ENCODE data around the gene HMGXB3. TPM values are rescaled to one million over a fixed set of nuclear protein-coding genes. Genes with fewer than 3 reads are reported as not detected.

The HMGXB3 gene
- total and polyA plus RNA-seq, 2 of the 13 experiments (the other 11 are each of a cell fraction or from before 2014, with no cell fraction given): 18.8 to 23.8 TPM

GRCh38 chr5:150073086-150073625 is 72.6 kb downstream of the HMGXB3 start:
- ChIA-PET CTCF (ENCODE audit: low intra/inter-chr PET ratio, low total read pairs) (no interaction called here), POLR2A (interaction anchor here (1.1 kb wide), 1 partner anchor 73 kb away, joined by 3 read pairs; the partner anchor contains the start of genes HMGXB3 and TIGD6)

GRCh38 chr5:150073677-150074076 is 73.1 kb downstream of the HMGXB3 start:
- H3K36me3 ChIP-seq (replicated peaks in 1 of 2; ENCODE audit: control insufficient read depth in 1 of 2, insufficient read depth in 2 of 2, low read length in 2 of 2): no peaks in the 10 kb centered on the region
- ChIA-PET CTCF (ENCODE audit: low intra/inter-chr PET ratio, low total read pairs) (no interaction called here), POLR2A (no interaction called here)
- DNase-seq (ENCODE audit: low spot score) (no peak), FAIRE-seq (no peak), ATAC-seq (no peak)
- WGBS (ENCODE audit: low lambda C conversion rate): 28% methylated on average over 3 of the region's 3 CpGs
- H4K20me1 ChIP-seq (ENCODE audit: insufficient read depth, low read length): no peaks in the 10 kb centered on the region
- H3K4me3 ChIP-seq (replicated peaks in 1 of 3; ENCODE audit: insufficient read depth in 1 of 3, low read depth in 2 of 3, low read length in 3 of 3): no peak overlapping the region
- intact Hi-C loops (cut with micrococcal nuclease; ENCODE audit: unreplicated experiment): no loop called here
- BruUV-seq (replicated peaks): no TSS peak
- H3K9me3 ChIP-seq (ENCODE audit: low read length): no peaks in the 10 kb centered on the region
- no peak overlapping the region for H3K9ac ChIP-seq (ENCODE audit: insufficient read depth, low read depth, low read length)
- H3K27ac ChIP-seq (ENCODE audit: extremely low read length, insufficient read depth, low read length): no peak overlapping the region
- no peaks in the 10 kb centered on the region for H3K79me2 ChIP-seq (ENCODE audit: insufficient read depth, low read length)
- no peak overlapping the region for H3K4me2 ChIP-seq (ENCODE audit: low read depth, low read length)
- peaks cover 7 to 29% of the 10 kb centered on the region in 2 experiments; a peak in 3 of 5 replicates for H3K27me3 ChIP-seq (ENCODE audit: control insufficient read depth in 1 of 2, insufficient read depth in 2 of 2, low read length in 2 of 2)
- H2AFZ ChIP-seq (ENCODE audit: low read length): no peak overlapping the region
- in situ Hi-C loops (cut with HindIII; ENCODE audit: extremely low pct_ligation_motif_present, low pct_unique_long_range_greater_than_20kb): no loop called here
- peaks cover 18% of the 10 kb centered on the region for H3K4me1 ChIP-seq (ENCODE audit: insufficient read depth, low read length)
- TF ChIP-seq ZNF567 (CRISPR knock-in tag; IDR thresholded peaks at IDR 0.05; ENCODE audit: borderline replicate concordance) (no peak), ZNF101 (CRISPR knock-in tag; IDR thresholded peaks at IDR 0.05; ENCODE audit: borderline replicate concordance, low read depth) (no peak), NR2F1 (CRISPR knock-in tag; IDR thresholded peaks at IDR 0.05) (no peak), TCF12 (IDR thresholded peaks at IDR 0.05) (no peak), TCF12 (CRISPR knock-in tag; IDR thresholded peaks at IDR 0.05) (no peak), DNMT3B (CRISPR knock-in tag; conservative IDR thresholded peaks at IDR 0.05) (no peak), FOXO1 (CRISPR knock-in tag; IDR thresholded peaks at IDR 0.05) (no peak), ZNF292 (CRISPR knock-in tag; IDR thresholded peaks at IDR 0.05; ENCODE audit: borderline replicate concordance, low read depth) (no peak), ZNF547 (CRISPR knock-in tag; IDR thresholded peaks at IDR 0.05) (no peak)

More at GRCh38 chr5:150073086-150073625, 72.6 kb downstream of the HMGXB3 start:
- ATAC-seq: no peak
- in situ Hi-C loops (cut with HindIII; ENCODE audit: extremely low pct_ligation_motif_present, low pct_unique_long_range_greater_than_20kb): no loop called here
- intact Hi-C loops (cut with micrococcal nuclease; ENCODE audit: unreplicated experiment): no loop called here
- no TSS peak for BruUV-seq (replicated peaks)
- Histone ChIP-seq H3K27ac (ENCODE audit: extremely low read length, insufficient read depth, low read length) (no peak overlapping the region), H3K4me2 (ENCODE audit: low read depth, low read length) (no peak overlapping the region), H2AFZ (ENCODE audit: low read length) (no peak overlapping the region), H3K36me3 (replicated peaks in 1 of 2; ENCODE audit: control insufficient read depth in 1 of 2, insufficient read depth in 2 of 2, low read length in 2 of 2) (no peaks in the 10 kb centered on the region), H3K4me1 (ENCODE audit: insufficient read depth, low read length) (peaks cover 13% of the 10 kb centered on the region), H3K4me3 (replicated peaks in 1 of 3; ENCODE audit: insufficient read depth in 1 of 3, low read depth in 2 of 3, low read length in 3 of 3) (no peak overlapping the region), H3K9me3 (ENCODE audit: low read length) (no peaks in the 10 kb centered on the region), H3K27me3 (ENCODE audit: control insufficient read depth in 1 of 2, insufficient read depth in 2 of 2, low read length in 2 of 2) (peaks cover 7 to 33% of the 10 kb centered on the region in 2 experiments; a peak in 3 of 5 replicates), H3K9ac (ENCODE audit: insufficient read depth, low read depth, low read length) (no peak overlapping the region), H4K20me1 (ENCODE audit: insufficient read depth, low read length) (no peaks in the 10 kb centered on the region), H3K79me2 (ENCODE audit: insufficient read depth, low read length) (no peaks in the 10 kb centered on the region)
- no peak for FAIRE-seq
- no peak for TF ChIP-seq ZNF747 (CRISPR knock-in tag; IDR thresholded peaks at IDR 0.05; ENCODE audit: borderline replicate concordance)
- TF ChIP-seq ZNF746 (CRISPR knock-in tag; IDR thresholded peaks at IDR 0.05): no peak
- TF ChIP-seq TIGD3 (CRISPR knock-in tag; IDR thresholded peaks at IDR 0.05; ENCODE audit: borderline replicate concordance): no peak
- no peak for TF ChIP-seq ZNF446 (CRISPR knock-in tag; IDR thresholded peaks at IDR 0.05)
- no peak for TF ChIP-seq MIER2 (CRISPR knock-in tag; IDR thresholded peaks at IDR 0.05)
- no peak for TF ChIP-seq TAF15 (IDR thresholded peaks at IDR 0.05; ENCODE audit: low read depth, low read length, poor library complexity, severe bottlenecking)
- TF ChIP-seq NFKB2 (CRISPR knock-in tag; IDR thresholded peaks at IDR 0.05; ENCODE audit: borderline replicate concordance): no peak
- no peak for TF ChIP-seq ZNF841 (CRISPR knock-in tag; IDR thresholded peaks at IDR 0.05; ENCODE audit: borderline replicate concordance)
- DNase-seq (ENCODE audit: low spot score): no peak
- 25% methylated on average over 5 of the region's 5 CpGs for WGBS (ENCODE audit: low lambda C conversion rate)
